HepG2 (cell line): ENCODE measurements around the gene NPBWR2. TPM values are rescaled to one million over a fixed set of nuclear protein-coding genes. Genes with fewer than 3 reads are reported as not detected.
A peak's percentile ranks its signal among the peaks of the same experiment; 100 is the strongest.

Experiments used
- ATM ChIP-seq: fragments of 450-650 bp; IDR thresholded peaks from 2 replicates; pipeline ENCODE4 v1.7.1; 2017; ENCODE audit warnings: mild to moderate bottlenecking, borderline replicate concordance
- ELF3 ChIP-seq: IDR thresholded peaks from 2 replicates; pipeline ENCODE4 v1.6.1; 2016; ENCODE audit warnings: missing genetic modification reagents, missing compliant biosample characterization
- FOSL1 ChIP-seq: sonication (generic); formaldehyde crosslinking; IDR thresholded peaks from 2 replicates; pipeline ENCODE4 v1.9.0; 2021; ENCODE audit warnings: missing genetic modification reagents, borderline replicate concordance
- HCFC1 ChIP-seq: fragments of 150-350 bp; IDR thresholded peaks from 2 replicates; pipeline ENCODE4 v1.6.1; 2014; ENCODE audit warnings: low read depth, low read length
- HNRNPL ChIP-seq: fragments of 200-400 bp; formaldehyde crosslinking; IDR thresholded peaks from 2 replicates; pipeline ENCODE4 v1.6.1; 2017; ENCODE audit warnings: mild to moderate bottlenecking, low read depth, low read length
- PHF5A ChIP-seq: IDR thresholded peaks from one replicate; pipeline ENCODE4 v1.6.1; 2018; ENCODE audit warnings: low read depth, missing genetic modification reagents; ENCODE audit not compliant: unreplicated experiment
- SIN3B ChIP-seq: fragments of 150-350 bp; IDR thresholded peaks from 2 replicates; pipeline ENCODE4 v1.6.1; 2014; ENCODE audit warnings: low read length
- SKI ChIP-seq: fragments of 450-650 bp; IDR thresholded peaks from one replicate; pipeline ENCODE4 v1.6.1; 2018; ENCODE audit warnings: mild to moderate bottlenecking; ENCODE audit not compliant: partially characterized antibody
- SMAD1 ChIP-seq: sonication (generic); formaldehyde crosslinking; IDR thresholded peaks from 2 replicates; pipeline ENCODE4 v1.4.0; 2020; ENCODE audit warnings: missing genetic modification reagents, low read depth, mild to moderate bottlenecking, borderline replicate concordance
- ZBTB38 ChIP-seq: sonication (generic); formaldehyde crosslinking; IDR thresholded peaks from 2 replicates; pipeline ENCODE4 v1.5.1; 2020; ENCODE audit warnings: mild to moderate bottlenecking, missing genetic modification reagents
- ZBTB8A ChIP-seq: sonication (generic); formaldehyde crosslinking; IDR thresholded peaks from 2 replicates; pipeline ENCODE4 v1.4.0; 2020; ENCODE audit warnings: mild to moderate bottlenecking, low read depth, missing genetic modification reagents, borderline replicate concordance
- ZNF136 ChIP-seq: sonication (generic); formaldehyde crosslinking; IDR thresholded peaks from 2 replicates; pipeline ENCODE4 v1.8.1; 2022; ENCODE audit warnings: low read depth, mild to moderate bottlenecking, moderate library complexity, missing genetic modification reagents
- ZNF225 ChIP-seq: sonication (generic); formaldehyde crosslinking; IDR thresholded peaks from 2 replicates; pipeline ENCODE4 v1.4.0; 2020; ENCODE audit warnings: mild to moderate bottlenecking, missing genetic modification reagents
- ZNF468 ChIP-seq: sonication (generic); formaldehyde crosslinking; IDR thresholded peaks from 2 replicates; pipeline ENCODE4 v1.8.0; 2022; ENCODE audit warnings: mild to moderate bottlenecking, moderate library complexity, missing genetic modification reagents
- ZNF619 ChIP-seq: sonication (generic); formaldehyde crosslinking; IDR thresholded peaks from 2 replicates; pipeline ENCODE4 v1.4.0; 2020; ENCODE audit warnings: mild to moderate bottlenecking, missing genetic modification reagents
- ZNF646 ChIP-seq: sonication (generic); formaldehyde crosslinking; IDR thresholded peaks from 2 replicates; pipeline ENCODE4 v1.9.0; 2021; ENCODE audit warnings: mild to moderate bottlenecking, missing genetic modification reagents
- ZNF720 ChIP-seq: sonication (generic); formaldehyde crosslinking; IDR thresholded peaks from 2 replicates; pipeline ENCODE4 v1.4.0; 2020; ENCODE audit warnings: missing genetic modification reagents
- polyA plus RNA-seq, 8 experiments: library from polyadenylated mRNA; depleted of rRNA in 3 of 8; stranded (reverse) in 7 of 8; unstranded in 1 of 8; fragments of >200 nt; fragmentation: Illumina TruSeq in 4 of 8; extraction: Trizol in 4 of 8; gene quantifications; 2 replicates each; pipeline versions ENCODE4 v1.2.1 to v1.2.3, GENCODE V29; 2011 to 2016; ENCODE audit warnings: low read depth in 4 of 8, missing spikeins in 1 of 8, mixed read lengths in 1 of 8; ENCODE audit not compliant: insufficient read depth in 1 of 8
- total RNA-seq, 5 experiments: library from RNA; depleted of rRNA; stranded (reverse); fragments of >200 nt; fragmentation: Illumina TruSeq; extraction: Trizol; gene quantifications; 2 replicates each; pipeline ENCODE4 v1.2.3, GENCODE V29; 2016; ENCODE audit warnings: low read depth in 1 of 5
- TF ChIP-seq, protein P1 (sequence below): sonication (generic); formaldehyde crosslinking; IDR thresholded peaks from 2 replicates; pipeline ENCODE4 v1.9.0; 2022; ENCODE audit warnings: missing genetic modification reagents, mild to moderate bottlenecking, borderline replicate concordance
- TF ChIP-seq, protein P2 (sequence below): sonication (generic); formaldehyde crosslinking; IDR thresholded peaks from 2 replicates; pipeline ENCODE4 v1.4.0; 2020; ENCODE audit warnings: mild to moderate bottlenecking, missing genetic modification reagents, borderline replicate concordance

The NPBWR2 gene
- total and polyA plus RNA-seq, 2 of the 13 experiments (the other 11 are each of a cell fraction or from before 2014, with no cell fraction given), result not detected

DNA sequence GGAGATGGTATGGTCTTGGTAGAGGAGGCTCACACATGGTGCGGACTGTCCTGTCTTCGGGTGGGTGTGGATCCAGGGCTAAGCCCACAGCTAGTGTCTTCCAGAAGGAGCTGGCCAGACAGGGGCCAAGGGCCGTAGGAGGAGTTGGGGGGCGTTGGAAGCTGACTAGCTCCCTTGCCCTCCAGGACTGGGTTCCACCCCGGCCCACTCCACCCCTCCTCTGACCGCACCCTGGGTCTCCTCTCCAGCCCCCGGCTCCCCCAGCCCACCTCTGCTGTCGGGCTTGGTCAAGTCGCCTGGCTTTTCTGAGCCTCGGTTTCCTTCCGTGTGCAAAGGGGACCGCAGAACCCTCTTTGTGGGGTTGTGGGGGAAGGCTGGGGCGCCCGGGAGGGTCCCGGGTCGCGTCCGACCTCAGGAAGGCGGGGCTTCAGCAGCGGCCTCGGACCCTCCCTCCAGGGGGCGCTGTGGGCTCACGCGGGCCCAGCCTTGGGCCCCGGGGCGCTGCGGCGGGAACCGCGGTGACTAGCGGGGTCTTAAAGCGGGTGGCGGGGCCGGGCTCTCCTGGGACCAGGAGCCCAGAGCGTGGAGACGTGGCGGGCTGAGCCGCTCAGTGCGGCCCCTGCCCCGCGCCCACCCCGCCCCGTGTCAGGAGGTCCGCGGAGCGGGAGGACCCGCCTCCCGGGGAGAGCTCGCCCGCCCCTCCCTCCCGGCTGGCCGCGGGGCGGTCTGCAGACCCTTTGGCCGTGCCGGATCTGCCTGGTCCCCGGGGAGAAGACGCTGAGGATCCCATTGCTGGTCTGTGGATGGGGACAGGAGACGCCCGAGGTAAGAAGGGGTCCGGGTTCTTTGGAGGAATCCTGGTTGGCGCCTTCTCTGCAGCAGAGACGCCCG is 5.4 kb downstream of the NPBWR2 start (continued):
- TF ChIP-seq, protein P1, sequence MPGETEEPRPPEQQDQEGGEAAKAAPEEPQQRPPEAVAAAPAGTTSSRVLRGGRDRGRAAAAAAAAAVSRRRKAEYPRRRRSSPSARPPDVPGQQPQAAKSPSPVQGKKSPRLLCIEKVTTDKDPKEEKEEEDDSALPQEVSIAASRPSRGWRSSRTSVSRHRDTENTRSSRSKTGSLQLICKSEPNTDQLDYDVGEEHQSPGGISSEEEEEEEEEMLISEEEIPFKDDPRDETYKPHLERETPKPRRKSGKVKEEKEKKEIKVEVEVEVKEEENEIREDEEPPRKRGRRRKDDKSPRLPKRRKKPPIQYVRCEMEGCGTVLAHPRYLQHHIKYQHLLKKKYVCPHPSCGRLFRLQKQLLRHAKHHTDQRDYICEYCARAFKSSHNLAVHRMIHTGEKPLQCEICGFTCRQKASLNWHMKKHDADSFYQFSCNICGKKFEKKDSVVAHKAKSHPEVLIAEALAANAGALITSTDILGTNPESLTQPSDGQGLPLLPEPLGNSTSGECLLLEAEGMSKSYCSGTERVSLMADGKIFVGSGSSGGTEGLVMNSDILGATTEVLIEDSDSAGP, result peak; percentile 42; the same call in 1 of the 2 replicates
- TF ChIP-seq SKI (no peak), ATM (no peak), HNRNPL (no peak), PHF5A (no peak), HCFC1 (0 out of 2 replicates have a peak, but pooled peaks have one; percentile 6), SMAD1 (CRISPR knock-in tag) (no peak; the same call in 1 of the 2 replicates), ZNF225 (peak; percentile 36; the same call in 1 of the 2 replicates), ZNF136 (CRISPR knock-in tag) (no peak), ZNF720 (no peak), ZNF646 (CRISPR knock-in tag) (peak; percentile 69), ELF3 (CRISPR knock-in tag) (no peak), SIN3B (no peak), ZNF619 (CRISPR knock-in tag) (no peak), ZBTB38 (CRISPR knock-in tag) (peak; percentile 21; the same call in 1 of the 2 replicates), ZNF468 (CRISPR knock-in tag) (no peak), FOSL1 (no peak), ZBTB8A (CRISPR knock-in tag) (no peak)
- TF ChIP-seq, protein P2, sequence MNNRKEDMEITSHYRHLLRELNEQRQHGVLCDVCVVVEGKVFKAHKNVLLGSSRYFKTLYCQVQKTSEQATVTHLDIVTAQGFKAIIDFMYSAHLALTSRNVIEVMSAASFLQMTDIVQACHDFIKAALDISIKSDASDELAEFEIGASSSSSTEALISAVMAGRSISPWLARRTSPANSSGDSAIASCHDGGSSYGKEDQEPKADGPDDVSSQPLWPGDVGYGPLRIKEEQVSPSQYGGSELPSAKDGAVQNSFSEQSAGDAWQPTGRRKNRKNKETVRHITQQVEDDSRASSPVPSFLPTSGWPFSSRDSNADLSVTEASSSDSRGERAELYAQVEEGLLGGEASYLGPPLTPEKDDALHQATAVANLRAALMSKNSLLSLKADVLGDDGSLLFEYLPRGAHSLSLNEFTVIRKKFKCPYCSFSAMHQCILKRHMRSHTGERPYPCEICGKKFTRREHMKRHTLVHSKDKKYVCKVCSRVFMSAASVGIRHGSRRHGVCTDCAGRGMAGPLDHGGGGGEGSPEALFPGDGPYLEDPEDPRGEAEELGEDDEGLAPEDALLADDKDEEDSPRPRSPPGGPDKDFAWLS (CRISPR knock-in tag), result no peak
